PC-9 (cell line): ENCODE data around the gene DDHD1.

Experiments
- EZH2 ChIP-seq: fragments of 200-600 bp; sonication (generic); IDR thresholded peaks from 2 replicates; pipeline ENCODE4 v1.8.0; 2017; ENCODE audit warnings: antibody characterized with exemption, low read depth
- TF ChIP-seq, protein P1 (sequence below): fragments of 200-600 bp; sonication (generic); conservative IDR thresholded peaks from 2 replicates; pipeline ENCODE4 v1.6.1; 2017; ENCODE audit warnings: mixed run types, antibody characterized with exemption, mild to moderate bottlenecking, moderate library complexity

DNA sequence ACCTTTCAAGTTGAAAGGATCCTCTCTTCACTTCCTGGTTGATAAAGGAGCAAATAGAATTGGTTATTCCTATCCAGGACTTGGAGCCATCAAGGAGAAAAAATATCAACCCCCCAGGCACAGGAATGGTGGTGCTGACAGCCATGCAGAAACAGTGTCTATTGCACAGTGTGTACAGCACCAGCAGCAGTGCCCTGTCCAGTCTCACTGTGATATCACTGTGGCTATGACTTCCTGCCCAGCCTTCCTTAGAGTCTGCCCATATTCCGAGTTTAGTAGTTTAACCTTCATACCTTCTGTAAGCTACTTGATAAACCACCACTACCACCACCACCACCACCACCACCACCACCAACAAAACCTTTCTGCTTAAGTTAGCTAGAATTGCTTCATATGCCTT is 157.1 kb downstream of the DDHD1 start:
- TF ChIP-seq, protein P1, sequence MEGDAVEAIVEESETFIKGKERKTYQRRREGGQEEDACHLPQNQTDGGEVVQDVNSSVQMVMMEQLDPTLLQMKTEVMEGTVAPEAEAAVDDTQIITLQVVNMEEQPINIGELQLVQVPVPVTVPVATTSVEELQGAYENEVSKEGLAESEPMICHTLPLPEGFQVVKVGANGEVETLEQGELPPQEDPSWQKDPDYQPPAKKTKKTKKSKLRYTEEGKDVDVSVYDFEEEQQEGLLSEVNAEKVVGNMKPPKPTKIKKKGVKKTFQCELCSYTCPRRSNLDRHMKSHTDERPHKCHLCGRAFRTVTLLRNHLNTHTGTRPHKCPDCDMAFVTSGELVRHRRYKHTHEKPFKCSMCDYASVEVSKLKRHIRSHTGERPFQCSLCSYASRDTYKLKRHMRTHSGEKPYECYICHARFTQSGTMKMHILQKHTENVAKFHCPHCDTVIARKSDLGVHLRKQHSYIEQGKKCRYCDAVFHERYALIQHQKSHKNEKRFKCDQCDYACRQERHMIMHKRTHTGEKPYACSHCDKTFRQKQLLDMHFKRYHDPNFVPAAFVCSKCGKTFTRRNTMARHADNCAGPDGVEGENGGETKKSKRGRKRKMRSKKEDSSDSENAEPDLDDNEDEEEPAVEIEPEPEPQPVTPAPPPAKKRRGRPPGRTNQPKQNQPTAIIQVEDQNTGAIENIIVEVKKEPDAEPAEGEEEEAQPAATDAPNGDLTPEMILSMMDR, result no peak
- TF ChIP-seq EZH2, result no peak
